IPS-NIHi11 (cell line): ENCODE results near the gene TMEM106C.

Experiments
- DNase-seq: peaks from one replicate; pipeline ENCODE4 v3.0.0; 2012; ENCODE audit warnings: mixed read lengths, low spot score

TMEM106C gene

GRCh38 chr12:48016373-48017020 is 53.1 kb downstream of the TMEM106C start:
- no peak for DNase-seq

GRCh38 chr12:48017496-48017895 is 54.1 kb downstream of the TMEM106C start:
- DNase-seq: no peak

GRCh38 chr12:48017921-48018617 is 54.7 kb downstream of the TMEM106C start:
- DNase-seq: no peak
